ENCODE results near the gene TRIP12.

DNA sequence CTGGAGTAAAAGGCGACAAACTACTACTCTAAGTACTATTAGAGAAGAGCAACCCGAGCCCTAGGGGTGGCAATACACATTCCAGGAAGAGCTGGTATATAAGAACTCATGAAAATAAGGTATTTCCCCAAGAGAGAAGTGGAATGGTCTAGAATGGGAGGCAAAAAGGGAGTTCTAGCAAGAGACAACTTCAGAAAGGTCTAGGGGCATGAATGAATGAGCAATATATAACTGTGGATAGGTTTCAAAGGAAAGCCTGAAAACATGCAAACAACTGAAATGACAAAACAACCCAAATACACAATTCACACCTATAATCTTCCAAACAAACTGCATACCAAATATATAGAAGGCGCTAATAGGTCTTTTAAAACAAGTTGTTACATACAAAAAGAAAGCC is 22.2 kb downstream of the TRIP12 start:
- TF ChIP-seq, protein P1, sequence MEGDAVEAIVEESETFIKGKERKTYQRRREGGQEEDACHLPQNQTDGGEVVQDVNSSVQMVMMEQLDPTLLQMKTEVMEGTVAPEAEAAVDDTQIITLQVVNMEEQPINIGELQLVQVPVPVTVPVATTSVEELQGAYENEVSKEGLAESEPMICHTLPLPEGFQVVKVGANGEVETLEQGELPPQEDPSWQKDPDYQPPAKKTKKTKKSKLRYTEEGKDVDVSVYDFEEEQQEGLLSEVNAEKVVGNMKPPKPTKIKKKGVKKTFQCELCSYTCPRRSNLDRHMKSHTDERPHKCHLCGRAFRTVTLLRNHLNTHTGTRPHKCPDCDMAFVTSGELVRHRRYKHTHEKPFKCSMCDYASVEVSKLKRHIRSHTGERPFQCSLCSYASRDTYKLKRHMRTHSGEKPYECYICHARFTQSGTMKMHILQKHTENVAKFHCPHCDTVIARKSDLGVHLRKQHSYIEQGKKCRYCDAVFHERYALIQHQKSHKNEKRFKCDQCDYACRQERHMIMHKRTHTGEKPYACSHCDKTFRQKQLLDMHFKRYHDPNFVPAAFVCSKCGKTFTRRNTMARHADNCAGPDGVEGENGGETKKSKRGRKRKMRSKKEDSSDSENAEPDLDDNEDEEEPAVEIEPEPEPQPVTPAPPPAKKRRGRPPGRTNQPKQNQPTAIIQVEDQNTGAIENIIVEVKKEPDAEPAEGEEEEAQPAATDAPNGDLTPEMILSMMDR (IDR thresholded peaks at IDR 0.05; ENCODE audit: insufficient read depth, low read length, poor library complexity, severe bottlenecking) = no peak
- TF ChIP-seq EZH2phosphoT487 (conservative IDR thresholded peaks at IDR 0.05; ENCODE audit: low read length) = no peak
